Stimulated activated CD4-positive, alpha-beta T cell treated with anti-CD3 and anti-CD28 coated beads, Interleukin-1b, Interleukin-23, amount 100 ng/mL, for 4 hours (primary cell): Measurements from ENCODE around the gene CDK8.
"Not testable (repeated sequence)": the region's sequence is repeated elsewhere in the genome, so short reads cannot be mapped to it uniquely, and the experiment has no call there.

Experiments used
- DNase-seq, 2 donors: peaks; one replicate each; pipeline ENCODE4 v3.0.0-alpha.2; 2020; ENCODE audit warnings: low read depth in 2 of 2

Gene CDK8

GRCh38 chr13:26253787-26254582 is at the start of gene CDK8:
CDK8 (plus strand) TSS chr13:26254129; CDS start chr13:26254642, 513 bp downstream.
- DNase-seq = peak; percentile 78 to 79

GRCh38 chr13:26208287-26208686 is 45.6 kb upstream of the CDK8 start:
- no peak for DNase-seq

- no peak for DNase-seq
These were observed 40.6 kb upstream of the CDK8 start for GRCh38 chr13:26213345-26213744.

DNA sequence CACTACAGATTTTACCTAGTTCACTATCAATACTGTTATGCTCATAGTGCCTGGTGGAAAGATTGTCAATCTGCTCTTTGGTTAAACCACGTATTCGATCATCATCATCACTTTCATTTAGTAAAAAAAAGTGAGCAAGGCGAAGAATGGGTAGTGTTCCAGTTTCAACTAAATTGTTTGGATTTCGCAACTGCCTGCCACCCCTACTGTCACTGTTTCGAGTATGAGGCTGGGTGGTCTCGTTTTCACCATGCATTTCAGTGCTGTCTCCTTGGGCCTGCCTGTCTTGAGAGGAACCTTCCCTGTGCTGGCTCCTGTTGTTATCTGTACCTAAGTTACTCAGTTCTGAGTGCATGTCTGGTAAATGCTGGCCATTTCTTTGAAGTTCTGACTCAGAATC is 39.9 kb upstream of the CDK8 start:
- DNase-seq = no peak

DNA sequence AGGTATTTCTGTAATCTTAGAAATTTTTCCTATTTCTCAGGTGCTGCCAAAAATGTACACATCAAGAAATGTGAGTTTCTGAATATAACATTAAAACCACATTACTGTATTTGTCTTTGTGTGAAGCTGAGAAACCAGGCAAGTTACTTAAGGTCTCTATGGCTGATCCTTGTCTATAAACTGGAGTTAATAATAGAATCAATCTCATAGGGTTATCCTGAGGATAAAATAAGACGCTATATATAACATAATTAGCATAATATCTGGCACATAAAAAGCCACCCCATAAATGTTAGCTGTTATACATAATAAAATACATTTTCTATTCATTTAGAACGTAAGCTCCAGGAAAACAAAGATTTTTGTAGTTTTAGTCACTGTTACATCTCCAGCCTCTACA is 37.9 kb upstream of the CDK8 start:
- DNase-seq = no peak

DNA sequence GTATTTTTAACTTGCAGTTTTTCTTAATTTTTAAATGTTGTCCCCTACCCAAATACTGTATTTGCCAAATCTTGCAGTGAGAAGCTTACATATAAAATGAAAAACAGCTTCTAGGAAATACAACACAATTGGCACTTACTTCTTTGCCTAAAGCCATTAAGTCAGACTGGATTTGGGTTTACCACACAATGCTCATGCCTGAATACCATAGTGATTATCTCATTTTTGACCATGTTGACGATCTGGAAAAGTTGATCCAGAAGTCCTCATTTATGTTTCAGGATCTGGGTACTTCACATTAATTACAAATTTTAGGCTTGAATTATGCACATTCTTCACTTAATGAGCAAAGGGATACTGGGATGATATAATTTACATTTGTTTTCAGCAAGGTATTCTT is 34.2 kb upstream of the CDK8 start:
- DNase-seq = no peak

DNA sequence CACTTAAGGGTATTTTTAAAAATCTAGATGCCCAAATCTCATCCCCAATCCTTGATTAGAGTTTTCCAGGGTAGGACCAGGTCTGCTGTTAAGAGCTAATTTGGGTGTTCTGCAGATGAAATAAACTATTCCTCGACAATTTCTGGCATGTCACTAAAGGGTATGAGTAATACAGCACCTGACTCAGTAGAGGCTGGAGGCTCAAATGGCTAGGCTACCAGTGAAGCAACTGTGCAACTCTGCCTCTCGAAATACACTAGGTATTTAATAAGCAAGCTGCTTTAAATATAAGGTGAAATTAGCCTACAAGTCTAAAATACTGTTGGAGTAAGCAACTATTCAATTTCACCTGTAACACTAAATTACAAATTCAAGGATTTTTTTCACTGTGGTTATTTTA is 33.4 kb upstream of the CDK8 start:
- no peak for DNase-seq

- no peak for DNase-seq
These were observed 32.6 kb upstream of the CDK8 start for GRCh38 chr13:26221399-26221720.

DNA sequence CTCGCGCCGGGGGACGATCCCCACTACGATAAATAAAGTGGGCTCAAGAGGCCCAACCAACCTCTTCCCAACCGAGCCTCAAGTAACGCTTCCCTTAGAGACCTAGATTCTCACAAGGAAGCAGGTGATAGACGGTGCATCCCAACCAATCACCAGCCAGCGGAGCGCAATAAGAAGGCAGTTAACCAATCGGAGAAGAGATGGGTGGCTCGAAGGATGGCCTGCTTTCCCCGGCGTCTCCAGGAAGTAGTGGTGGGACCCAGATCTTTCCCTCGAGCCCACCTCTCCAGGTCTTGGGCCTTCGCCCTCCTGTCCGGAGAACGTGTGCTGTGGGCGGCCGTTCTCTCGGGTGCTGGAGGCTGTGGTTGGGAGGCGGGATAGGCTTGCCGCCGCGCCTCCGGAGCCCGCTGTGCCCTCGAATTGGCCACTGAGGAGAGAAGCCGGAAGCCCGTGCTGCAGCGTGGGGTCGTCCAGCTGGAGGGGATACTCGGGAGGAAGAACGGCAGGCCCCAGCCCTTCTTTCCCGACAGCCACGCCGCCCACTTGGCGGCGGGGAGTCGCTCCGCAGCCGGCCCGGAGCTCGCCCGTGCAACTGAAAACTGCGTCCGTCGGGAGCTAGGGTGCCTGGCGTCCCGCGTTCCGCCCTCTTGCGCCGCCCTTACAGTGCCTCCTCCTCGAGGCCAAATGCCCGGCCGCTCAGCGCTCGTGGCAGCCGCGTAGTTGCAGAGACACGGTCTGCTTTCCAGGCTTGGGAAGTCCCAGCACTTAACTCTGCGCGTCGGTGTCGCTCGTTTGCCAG is 32.0 kb upstream of the CDK8 start, which contains the start of gene RNF6:
Gene RNF6 (minus strand): TSS at position 594 of the 799 bp plus-strand sequence. CDS start 2,665 bp downstream, outside the sequence.
- peak; percentile 75 to 77 for DNase-seq

DNA sequence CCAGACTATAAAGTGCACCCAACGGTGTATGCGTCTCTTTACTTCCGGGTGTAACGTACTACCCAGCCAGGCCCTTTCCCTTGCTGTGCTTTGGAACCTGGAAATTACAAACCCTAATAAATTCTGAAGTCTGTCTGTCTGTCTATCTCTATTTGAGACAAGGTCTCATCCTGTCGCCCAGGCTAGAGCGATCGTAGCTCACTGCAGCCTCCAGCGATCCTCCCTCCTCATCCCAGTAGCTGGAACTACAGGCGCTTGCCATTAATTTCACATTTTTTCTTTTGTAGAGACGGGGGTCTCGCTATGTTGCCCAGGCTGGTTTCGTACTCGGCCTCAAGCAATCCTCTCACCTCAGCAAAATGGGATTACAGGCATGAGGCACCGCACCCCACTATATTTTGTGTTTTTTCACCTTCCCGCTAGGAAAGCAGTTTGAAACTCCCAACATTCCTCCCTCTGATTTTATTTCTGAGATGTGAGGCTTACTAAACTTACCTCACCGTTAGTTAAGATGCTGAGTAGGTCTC is 31.3 kb upstream of the CDK8 start:
- no peak for DNase-seq

- no peak for DNase-seq
These were observed 27.9 kb upstream of the CDK8 start for GRCh38 chr13:26225896-26226617.

DNA sequence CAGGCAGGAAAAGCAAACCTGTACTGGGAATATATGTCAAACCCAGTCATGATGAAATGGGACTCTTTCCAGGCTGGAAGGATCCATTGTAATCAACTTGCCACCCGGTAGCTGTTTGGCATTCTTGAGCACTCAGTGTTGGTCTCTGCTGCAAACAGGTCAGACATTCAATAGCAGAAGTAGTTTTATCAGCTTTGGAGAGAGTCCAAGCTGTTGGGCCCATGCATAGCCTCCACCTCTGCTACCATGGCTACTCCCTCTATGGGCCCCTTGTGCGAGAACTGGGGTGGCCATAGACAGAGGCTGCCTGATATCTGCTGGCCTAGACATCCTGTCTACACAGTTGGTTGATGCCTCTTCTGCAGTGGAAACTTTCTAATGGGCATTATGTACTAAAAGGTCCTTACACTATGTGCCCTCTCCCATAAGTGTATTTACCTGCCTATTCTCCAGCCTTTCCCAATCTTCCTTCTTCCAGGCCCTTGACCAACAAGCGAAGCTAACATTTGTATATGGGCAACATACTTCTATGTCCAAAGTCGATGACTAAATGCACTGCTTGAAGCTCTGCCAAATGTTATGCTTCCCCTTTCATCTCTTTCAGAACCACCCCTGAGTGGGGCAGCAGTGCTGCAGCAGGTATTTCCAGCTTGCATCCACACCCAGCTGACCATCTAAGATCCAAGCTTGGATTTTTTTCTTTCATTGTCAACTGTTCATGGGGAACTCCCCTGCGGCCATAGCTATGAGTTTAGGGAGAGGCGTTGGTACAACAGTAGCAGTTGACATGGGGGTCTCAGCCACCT is 26.6 kb upstream of the CDK8 start:
- DNase-seq = no peak

- no peak for DNase-seq
These were observed 25.8 kb upstream of the CDK8 start for GRCh38 chr13:26228096-26228495.

DNA sequence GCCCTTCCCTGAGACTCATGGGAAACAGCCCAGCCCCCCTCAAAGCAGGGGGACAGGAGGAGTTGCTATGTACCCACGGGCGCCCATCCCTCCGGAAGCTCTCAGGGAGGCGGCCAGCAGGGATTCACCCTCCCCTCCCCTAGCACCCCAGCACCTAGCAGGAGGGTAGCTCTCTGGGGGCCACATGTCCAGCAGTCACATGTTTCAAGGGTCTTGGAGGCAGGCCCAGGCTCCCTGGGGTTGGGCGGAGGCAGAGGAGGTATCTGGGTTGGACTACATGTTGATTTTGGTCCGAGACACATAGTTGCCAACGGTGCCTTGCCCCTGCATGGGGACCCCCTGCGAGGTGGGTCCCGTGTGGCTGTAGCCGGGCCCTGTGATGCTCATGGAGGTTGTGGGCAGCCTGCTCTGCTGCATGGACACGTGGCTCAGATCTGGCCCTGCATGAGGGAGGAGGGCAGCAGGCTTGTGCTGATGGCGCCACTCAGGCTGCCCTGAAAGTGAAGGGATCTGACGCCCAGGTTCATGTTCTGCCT is 24.8 kb upstream of the CDK8 start:
- DNase-seq = no peak

- DNase-seq = no peak
These were observed 23.2 kb upstream of the CDK8 start for GRCh38 chr13:26230703-26231102.

DNA sequence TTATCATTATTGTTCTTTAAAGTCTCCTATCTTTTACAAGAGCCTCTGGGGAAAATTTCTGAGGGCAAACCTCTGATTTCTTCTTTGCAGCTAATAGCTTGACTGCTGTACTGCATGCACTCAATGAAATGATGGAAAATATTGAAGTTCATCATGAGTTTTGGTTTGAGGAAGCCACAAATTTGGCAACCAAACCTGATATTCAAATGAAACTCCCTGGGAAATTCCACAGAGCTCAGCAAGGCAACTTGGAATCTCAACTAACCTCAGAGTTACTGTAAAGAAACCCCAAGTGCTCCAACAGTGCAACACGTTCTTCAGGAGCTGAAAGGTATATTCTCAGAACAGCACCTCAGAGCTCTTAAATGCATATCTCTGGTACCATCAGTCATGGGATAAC is 17.6 kb upstream of the CDK8 start:
- DNase-seq = no peak

DNA sequence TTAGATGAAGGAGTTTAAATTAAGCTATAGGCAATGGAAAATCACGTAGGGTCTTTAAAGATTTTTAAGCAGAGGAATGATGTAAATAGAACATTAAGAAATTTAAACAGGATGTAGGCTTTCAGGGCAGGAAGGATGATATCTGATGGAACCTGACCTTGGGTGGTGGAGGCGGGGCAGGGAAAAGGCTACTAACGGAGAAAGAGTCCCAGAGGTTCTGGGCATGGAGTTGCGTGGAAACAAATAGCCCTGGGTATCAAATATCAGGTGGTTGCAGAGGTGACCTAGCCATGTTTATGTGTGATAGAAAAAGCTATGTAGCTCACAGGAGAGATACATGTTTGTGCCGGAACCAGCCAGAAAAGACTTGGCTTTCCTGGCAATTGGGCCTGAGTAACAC is 7.8 kb upstream of the CDK8 start:
- no peak for DNase-seq

DNA sequence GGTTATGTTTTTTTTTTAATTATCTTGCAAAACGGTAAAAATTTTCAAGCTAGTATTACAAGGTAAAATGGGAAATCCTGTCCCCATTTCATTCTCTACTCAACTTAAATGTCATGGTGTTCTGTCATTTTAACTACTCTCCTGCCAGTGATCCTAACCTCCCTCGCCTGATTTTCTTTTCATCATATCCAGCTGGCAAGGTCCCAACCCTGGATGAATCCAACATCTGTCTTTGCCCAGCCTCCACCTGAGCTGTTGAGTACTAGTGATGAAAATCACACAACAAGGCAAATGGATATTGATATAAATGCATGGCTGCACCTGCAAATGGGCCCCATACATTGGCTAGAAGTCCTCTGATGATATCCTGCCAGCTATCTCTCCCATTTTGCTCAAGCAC is 6.9 kb upstream of the CDK8 start:
- DNase-seq = no peak

DNA sequence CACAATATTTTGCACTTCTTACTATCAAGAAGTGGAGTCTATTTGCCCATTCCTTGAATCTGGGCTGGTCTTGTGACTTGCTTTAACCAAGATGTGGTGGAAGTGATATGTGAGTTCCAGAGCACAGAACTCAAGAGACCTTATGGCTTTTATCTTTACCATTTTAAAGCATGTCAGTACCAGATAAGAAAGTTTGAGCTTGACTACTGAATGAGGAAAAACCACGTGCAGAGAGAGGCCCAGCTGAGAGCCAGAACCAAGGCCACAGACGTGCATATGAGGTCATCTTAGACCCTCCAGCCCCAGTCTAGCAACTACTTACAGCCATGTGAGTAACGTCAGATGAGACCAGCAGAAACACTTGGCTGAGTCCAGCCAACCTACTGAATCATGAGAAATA is 6.3 kb upstream of the CDK8 start:
- no peak for DNase-seq

DNA sequence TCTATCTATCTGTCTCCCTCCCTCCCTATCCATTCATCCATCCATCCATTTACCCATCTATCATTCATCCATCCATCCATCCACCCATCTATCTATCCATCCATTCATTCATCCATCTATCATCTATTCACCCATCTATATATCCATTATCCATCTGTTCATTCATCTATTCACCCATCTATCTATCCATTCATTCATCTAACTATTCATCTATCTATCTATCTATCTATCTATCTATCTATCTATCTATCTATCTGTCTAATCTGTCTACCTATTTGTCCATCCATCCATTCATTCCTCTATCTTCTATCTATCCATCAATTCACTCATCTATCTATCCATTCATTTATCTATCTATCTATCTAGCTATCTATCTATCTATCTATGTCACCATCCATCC is 4.4 kb upstream of the CDK8 start:
- DNase-seq = no peak

- DNase-seq = not testable (repeated sequence)
These were observed 1.9 kb upstream of the CDK8 start for GRCh38 chr13:26252006-26252405.
